ENCODE results near the gene LRRFIP2.
"Not testable (repeated sequence)": the region's sequence is repeated elsewhere in the genome, so short reads cannot be mapped to it uniquely, and the experiment has no call there.

The LRRFIP2 gene, protein sequence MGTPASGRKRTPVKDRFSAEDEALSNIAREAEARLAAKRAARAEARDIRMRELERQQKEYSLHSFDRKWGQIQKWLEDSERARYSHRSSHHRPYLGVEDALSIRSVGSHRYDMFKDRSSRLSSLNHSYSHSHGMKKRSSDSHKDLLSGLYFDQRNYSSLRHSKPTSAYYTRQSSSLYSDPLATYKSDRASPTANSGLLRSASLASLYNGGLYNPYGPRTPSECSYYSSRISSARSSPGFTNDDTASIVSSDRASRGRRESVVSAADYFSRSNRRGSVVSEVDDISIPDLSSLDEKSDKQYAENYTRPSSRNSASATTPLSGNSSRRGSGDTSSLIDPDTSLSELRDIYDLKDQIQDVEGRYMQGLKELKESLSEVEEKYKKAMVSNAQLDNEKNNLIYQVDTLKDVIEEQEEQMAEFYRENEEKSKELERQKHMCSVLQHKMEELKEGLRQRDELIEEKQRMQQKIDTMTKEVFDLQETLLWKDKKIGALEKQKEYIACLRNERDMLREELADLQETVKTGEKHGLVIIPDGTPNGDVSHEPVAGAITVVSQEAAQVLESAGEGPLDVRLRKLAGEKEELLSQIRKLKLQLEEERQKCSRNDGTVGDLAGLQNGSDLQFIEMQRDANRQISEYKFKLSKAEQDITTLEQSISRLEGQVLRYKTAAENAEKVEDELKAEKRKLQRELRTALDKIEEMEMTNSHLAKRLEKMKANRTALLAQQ

DNA sequence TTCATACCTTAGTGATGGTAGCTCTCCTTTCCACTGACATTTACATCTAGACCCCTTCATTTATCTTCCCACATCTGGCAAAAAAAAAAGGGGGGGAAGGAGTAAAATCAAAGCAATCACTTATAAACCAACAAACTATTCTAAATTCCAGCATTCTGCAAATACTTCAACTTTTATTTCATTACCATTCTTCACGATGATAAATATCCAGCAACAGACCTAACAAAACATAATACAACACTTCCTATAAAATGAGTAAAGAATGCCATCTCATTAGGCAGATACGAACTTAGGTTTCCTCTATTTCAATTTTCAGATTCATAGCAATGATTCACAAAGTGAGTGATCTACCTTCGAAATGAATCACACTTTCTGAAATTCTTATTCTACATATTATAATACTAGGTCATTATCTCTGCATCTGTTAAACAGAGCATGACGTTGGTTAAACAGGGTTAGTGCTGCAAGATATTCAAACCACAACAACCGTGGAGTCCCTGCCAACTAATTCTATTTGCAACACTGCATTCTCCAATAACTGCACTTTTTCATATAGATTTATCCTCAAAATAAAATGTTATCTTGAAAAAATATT is at the start of gene LRRFIP2:
LRRFIP2 (minus strand) TSS at position 51 of the 595 bp plus-strand sequence. CDS start 25,599 bp downstream, outside the sequence.
- no peak for DNase-seq (ENCODE audit: low read depth in 2 of 2)

DNA sequence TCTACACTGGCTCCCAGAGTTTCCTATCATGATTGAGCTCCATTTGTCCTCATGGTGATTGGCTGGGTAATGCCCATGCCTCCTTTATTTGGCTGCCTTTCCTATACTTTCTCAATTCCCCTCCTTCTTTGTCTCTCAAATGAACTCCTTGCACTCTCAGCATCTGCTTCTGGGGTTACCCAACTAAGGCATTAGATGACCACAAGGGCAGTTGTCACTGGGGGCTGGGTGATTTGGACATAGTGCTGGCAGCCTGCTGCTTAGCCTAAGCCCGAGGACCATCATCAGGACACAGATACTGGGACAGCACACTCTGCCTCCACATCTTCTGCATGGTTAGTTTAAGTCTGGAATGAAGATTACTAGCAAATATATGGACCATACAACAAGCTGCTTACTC is 49.2 kb upstream of the LRRFIP2 start:
- DNase-seq (ENCODE audit: low read depth in 2 of 2): no peak

DNA sequence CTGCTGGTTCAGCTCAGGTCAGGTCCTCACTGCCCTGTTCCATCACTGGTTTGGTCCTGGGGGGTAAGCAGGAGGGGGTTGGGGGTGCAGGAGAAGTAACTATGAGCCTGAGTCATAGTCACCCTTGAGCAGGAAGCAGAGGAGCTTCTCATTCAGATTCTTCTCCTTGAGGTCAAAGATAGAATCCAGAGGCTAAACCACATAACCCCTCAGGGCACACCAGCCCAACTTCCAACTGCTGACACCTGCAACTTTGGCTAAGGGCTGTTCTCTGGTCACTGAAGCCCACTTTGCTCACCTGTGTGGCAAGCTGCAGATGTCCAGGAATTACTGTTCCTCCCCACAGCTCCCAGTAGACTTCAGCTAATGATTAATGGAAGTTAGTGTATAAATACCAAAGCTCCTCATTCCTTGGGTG is 48.8 kb upstream of the LRRFIP2 start:
- no peak for DNase-seq (ENCODE audit: low read depth in 2 of 2)

- DNase-seq (ENCODE audit: low read depth in 2 of 2): not testable (repeated sequence)
These were observed 48.2 kb upstream of the LRRFIP2 start for GRCh38 chr3:37222542-37222941.

GRCh38 chr3:37221407-37221806 is 47.0 kb upstream of the LRRFIP2 start:
- no peak for DNase-seq (ENCODE audit: low read depth in 2 of 2)

DNA sequence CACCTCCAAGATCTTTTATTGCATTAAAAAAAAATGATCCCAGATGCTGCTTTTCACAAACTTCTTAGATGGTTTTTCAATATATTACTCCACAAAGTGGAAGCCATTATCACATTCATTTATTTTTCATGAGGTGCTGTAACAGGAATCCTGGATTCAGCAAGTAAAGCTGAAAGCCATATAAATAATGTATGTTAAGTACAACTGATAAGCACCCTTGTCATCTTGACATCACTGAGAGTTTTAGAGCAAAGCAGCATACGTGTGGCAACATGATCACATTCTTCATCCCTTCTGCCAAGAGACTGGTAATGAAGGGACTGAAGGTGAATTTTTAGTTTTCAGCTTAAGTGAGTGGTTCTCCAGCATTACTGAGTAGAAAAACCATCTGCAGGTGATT is 44.9 kb upstream of the LRRFIP2 start:
- DNase-seq (ENCODE audit: low read depth in 2 of 2): no peak

DNA sequence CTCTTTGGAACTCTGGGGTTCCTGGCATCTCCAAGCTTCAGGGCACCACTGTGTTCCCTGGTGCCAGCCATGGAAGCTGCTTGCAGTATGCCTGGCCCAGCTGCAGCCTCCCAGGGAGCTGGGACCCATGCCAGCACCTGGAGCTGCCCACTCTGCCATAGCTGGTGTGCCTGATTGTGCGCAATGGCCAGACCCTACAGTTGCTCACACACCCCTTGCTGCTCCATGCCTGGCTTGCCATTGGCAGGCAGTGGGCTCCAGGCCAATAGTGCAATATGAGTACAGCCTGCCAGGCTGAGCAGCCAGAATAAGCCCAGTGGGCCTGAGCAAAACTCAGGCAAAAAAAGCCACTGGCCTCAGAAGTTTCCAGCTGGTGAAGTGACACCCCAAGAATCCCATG is 43.8 kb upstream of the LRRFIP2 start:
- no peak for DNase-seq (ENCODE audit: low read depth in 2 of 2)

DNA sequence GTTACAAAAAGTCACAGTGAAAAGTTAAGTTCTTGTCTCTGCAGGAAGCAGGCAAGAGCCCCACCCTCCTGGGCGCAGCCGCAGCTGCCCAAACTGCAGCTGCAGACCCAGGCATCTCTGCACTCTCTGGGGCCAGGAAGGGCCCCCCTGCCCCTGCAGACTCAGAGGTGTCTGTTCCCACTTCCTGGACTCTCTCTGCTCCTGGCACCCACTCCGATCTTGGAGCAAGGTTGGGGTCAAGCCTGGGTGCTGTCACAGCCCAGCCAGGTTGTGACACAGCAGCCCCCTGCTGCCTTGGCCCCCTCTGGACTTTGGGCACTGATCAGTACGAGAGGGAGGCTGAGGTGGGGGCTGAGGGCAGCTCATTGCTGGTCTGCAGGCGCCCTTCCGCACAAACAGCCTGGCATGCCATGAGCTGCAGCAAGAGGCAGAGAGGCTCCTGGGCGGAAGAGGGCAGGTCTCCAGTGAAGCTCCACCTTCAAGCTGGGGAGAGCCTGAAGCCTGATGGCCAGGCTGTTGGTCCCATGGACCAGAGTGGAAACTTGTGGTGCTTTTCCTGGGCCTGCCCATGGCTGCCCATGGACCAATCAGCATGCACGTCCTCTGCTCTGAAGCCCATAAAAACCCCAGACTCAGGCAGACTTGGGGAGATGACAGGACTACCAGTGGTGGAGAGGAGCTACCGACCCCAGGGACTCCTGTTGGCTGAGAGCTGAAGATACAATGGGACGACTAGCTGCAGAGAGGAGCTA is 42.9 kb upstream of the LRRFIP2 start:
- DNase-seq (ENCODE audit: low read depth in 2 of 2): no peak

GRCh38 chr3:37216597-37217097 is 42.3 kb upstream of the LRRFIP2 start:
- DNase-seq (ENCODE audit: low read depth in 2 of 2): no peak

GRCh38 chr3:37214076-37214475 is 39.7 kb upstream of the LRRFIP2 start:
- no peak for DNase-seq (ENCODE audit: low read depth in 2 of 2)

- no peak for DNase-seq (ENCODE audit: low read depth in 2 of 2)
These were observed 35.8 kb upstream of the LRRFIP2 start for GRCh38 chr3:37210230-37210629.

DNA sequence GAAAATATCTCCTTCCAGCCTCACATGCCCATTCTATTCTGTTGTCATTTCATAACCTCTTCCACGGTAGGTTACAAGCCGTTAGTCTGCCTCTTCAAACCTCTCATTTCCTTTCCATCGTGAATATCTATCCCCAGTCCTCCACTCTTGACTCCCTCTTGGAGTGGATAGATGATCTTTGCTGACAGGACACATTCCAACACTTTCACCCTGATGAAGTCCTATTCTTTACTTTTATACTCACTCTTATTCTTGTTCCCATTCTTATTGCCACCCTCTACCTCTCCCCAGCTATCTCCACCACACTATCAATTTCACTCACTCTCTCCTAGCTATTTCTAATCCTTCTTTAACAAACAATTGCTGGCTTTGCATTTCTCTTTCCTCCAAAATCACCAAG is 34.2 kb upstream of the LRRFIP2 start:
- DNase-seq (ENCODE audit: low read depth in 2 of 2): not testable (repeated sequence)

GRCh38 chr3:37208008-37208407 is 33.6 kb upstream of the LRRFIP2 start:
- DNase-seq (ENCODE audit: low read depth in 2 of 2): not testable (repeated sequence)

GRCh38 chr3:37206041-37206440 is 31.7 kb upstream of the LRRFIP2 start:
- not testable (repeated sequence) for DNase-seq (ENCODE audit: low read depth in 2 of 2)

- DNase-seq (ENCODE audit: low read depth in 2 of 2): no peak
These were observed 29.9 kb upstream of the LRRFIP2 start for GRCh38 chr3:37204314-37204713.

DNA sequence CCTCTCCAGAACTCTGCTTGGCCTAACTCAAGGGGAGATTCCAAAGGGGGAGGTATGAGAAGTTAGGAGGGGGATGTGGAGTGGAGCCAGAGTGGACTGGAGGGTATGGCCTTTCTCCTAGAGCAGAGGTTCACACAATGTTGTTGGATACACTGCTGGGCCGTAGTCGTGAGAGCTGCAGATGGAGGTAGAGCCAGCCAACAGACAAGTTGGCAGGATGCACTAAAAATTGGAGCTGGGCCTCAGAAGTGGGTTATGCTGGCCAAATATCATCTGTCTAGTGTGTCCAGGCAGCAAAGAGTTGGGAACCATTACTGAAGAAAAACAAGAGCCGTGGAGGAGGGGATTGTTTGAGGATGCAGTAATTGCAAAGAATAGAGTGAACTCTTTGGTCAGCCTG is 27.7 kb upstream of the LRRFIP2 start:
- DNase-seq (ENCODE audit: low read depth in 2 of 2): no peak

GRCh38 chr3:37200141-37200540 is 25.8 kb upstream of the LRRFIP2 start:
- no peak for DNase-seq (ENCODE audit: low read depth in 2 of 2)

- no peak for DNase-seq (ENCODE audit: low read depth in 2 of 2)
These were observed 24.6 kb upstream of the LRRFIP2 start for GRCh38 chr3:37198996-37199395.

DNA sequence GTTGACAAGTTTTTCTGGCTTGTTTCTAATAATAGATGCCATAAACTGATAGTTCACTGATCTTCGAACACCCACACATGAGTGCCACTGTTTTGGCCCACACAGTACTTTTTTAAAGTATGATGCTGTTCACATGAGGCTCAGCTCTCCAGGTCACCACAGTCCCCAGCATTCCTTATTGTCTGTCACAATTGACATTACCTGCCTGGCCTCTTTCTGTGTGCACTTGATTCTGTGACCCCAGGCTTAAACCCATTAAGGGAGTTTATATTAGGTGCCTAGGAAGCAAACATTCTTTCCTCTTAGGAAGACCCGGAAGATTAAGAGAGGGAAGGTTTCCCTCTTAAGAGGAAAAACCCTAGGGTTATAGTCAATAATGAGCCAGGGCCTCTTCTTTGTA is 24.2 kb upstream of the LRRFIP2 start:
- DNase-seq (ENCODE audit: low read depth in 2 of 2): no peak

DNA sequence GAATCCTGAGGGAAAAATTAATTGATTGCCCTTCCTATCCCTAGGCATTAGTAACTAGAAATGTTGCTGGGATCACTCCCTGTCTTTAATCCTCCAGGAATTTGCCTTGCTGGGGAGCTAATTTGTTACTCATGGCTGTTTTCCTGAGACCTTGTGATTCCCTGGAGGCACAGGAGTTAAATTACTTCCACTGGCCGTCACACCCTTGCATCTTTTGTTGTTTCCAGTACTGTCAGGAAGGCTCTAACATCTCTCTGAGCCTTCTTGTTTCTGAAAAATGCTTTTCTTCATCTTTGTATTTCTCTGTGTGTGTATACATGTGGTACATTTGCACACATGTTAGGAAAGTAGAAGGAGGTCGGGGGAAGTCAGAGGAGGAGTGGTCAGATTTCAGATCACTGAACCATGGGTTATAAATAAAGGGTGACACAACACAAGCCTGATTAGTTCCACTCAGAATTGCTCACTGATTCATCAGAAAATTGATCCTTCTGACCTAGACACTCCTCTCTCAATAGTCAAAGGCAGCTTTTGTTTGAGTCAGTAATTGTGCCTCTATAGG is 23.5 kb upstream of the LRRFIP2 start:
- no peak for DNase-seq (ENCODE audit: low read depth in 2 of 2)

GRCh38 chr3:37194533-37194932 is 20.2 kb upstream of the LRRFIP2 start:
- DNase-seq (ENCODE audit: low read depth in 2 of 2): no peak
